Measurements from ENCODE around the gene NTMT2.
"Not testable (repeated sequence)": the region's sequence is repeated elsewhere in the genome, so short reads cannot be mapped to it uniquely, and the experiment has no call there.

NTMT2 gene

DNA sequence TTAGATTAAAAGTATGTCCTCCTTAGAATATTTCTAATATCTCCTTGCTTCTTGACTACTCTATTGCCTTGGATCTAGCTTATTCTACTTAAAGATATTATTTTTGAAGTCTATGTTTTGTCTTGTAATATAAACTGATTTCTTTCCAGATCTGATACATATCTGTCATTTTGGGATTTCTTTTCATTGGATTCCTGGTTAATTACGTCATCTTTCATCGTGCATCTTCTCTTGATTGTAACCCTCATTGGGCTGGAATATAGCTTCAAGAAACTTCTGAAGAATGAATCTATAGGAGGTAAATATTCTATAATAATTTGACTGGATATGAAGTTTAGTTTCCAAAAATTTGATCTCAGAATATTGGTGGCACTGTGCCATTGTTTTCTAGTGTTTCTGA lies 12.1 kb downstream of the NTMT2 start:
- DNase-seq (ENCODE audit: low spot score): no peak

- DNase-seq (ENCODE audit: low spot score): peak; percentile 64
Observed at GRCh38 chr1:170162459-170163246, 16.9 kb downstream of the NTMT2 start.

GRCh38 chr1:170164103-170164763 lies 18.5 kb downstream of the NTMT2 start:
- DNase-seq (ENCODE audit: low spot score): no peak

GRCh38 chr1:170166518-170167180 lies 20.9 kb downstream of the NTMT2 start:
- DNase-seq (ENCODE audit: low spot score): no peak

DNA sequence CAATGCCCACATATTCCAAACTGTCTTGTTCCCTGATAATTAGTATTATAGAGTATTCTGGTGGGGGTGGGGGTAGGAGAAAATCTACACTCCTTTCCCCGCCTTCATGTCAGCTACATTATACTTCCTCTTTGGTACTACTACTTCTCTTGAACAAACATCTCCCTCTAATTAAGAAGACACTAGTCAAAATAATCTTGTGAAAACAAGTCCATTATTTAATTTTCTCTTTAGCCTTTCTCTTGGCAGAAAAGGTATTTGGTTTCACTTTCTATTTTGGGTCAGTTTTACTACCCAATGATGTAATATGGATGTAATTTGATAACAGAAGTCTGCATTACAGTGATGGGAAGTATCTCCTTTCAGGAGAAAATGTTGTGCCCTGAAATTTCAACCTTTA lies 22.5 kb downstream of the NTMT2 start:
- no peak for DNase-seq (ENCODE audit: low spot score)

- DNase-seq (ENCODE audit: low spot score): not testable (repeated sequence)
Observed at GRCh38 chr1:170170513-170170912, 24.8 kb downstream of the NTMT2 start.

DNA sequence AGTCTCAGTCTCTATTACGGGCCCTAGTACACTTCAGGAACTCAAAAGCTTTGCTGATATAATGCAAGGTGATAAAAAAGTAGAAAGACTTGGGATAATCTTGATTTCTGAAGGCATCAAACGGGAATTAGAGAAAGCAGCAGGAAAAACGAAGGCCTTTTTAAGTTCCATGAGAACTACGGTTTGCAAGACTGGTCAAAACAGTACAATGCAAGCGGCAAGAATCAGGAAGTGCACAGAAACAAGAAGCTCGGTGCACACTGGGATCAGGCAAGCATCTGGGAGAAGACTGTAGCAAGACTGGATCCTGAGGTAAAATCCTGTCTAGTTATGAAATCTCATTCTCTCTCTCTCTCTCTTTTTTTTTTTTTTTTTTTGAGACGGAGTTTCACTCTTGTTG lies 28.6 kb downstream of the NTMT2 start:
- no peak for DNase-seq (ENCODE audit: low spot score)

DNA sequence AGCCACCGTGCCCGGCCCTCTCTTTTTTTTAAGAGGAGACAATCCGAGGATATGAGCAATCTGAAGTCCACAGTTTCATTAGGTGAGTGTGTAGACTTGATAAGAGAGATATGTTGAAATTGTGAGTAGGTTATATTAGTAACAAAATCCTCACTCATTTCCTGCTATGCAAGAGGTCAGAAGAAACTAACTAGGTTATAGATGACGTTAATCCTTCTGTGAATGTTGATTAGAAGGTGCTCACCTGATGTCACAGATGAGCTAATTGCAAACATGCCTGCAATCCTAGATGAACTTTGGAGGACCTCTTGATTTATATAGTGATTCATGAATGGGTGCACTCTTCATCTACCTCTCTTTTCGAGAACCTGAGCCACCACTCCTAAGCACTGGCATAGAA lies 29.3 kb downstream of the NTMT2 start:
- no peak for DNase-seq (ENCODE audit: low spot score)

- DNase-seq (ENCODE audit: low spot score): no peak
Observed at GRCh38 chr1:170175484-170175883, 29.7 kb downstream of the NTMT2 start.

GRCh38 chr1:170176772-170177171 lies 31.0 kb downstream of the NTMT2 start:
- DNase-seq (ENCODE audit: low spot score): no peak

DNA sequence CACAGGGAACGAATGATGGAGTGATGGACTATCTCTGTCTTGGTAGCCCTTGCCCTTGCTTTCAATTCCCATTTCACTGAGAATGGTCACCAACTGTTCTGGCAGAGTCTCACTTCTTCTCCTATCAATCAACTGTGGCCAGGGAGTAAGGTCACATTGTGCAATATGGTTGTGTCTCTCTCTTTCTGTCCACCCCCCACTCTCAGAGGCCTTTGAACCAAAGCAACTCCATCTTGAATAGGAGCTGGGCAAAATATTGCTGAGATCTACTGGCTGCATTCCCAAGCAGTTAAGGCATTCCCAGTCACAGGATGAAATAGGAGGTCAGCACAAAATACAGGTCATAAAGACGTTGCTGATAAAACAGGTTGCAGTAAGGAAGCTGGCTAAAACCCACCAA lies 36.7 kb downstream of the NTMT2 start:
- DNase-seq (ENCODE audit: low spot score): no peak

DNA sequence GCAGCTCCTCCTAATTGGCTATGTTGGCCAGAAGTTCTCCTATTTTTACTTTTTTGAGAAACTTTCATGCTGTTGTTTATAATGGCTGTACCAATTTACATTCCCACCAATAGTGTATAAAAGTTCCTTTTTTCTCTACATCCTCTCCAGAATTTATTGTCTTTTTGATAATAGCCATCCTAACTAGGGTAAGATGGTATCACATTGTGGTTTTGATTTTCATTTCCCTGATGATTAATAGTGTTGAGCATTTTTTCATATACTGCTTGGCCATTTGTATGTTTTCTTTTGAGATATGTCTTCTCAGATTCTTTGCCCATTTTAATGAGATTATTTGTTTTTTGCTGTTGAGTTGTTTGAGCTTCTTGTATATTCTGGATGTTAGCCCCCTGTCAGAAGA lies 46.8 kb downstream of the NTMT2 start:
- no peak for DNase-seq (ENCODE audit: low spot score)

DNA sequence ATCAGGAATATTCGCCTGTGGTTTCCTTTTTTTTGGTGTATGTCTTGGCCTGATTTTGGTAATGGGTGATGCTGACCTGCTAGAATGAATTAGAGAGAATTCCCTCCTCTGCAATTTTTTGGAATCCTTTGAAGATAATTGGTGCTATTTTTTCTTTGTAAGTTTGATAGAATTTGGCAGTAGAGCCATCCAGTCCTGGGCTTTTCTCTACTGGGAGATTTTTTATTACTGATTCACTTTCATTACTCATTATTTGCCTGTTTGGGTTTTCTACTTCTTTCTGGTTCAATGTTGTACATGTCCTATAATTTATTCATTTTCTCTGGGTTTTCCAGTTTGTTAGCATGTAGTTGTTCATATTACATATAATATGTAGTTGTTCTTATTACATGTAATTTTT lies 48.7 kb downstream of the NTMT2 start:
- no peak for DNase-seq (ENCODE audit: low spot score)

- DNase-seq (ENCODE audit: low spot score): no peak
Observed at GRCh38 chr1:170196490-170197236, 50.9 kb downstream of the NTMT2 start.

DNA sequence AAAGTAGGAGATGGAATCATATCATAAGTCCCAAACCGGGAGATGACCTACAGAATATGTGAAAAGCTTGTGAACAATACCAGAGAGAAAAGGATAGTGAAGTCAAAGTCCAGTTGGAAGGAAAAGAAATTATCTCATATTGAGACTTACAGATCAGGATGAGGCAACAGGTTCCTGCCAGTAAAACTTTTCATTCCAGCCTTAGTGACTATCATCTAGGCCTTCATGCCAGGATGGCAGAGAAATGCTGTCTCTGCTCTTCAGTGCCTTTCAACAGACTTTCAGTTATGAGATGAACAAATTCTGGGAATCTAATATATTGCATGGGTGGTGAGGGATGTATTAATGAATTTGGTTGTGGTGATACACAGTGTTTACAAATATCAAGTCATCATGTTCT lies 52.3 kb downstream of the NTMT2 start:
- no peak for DNase-seq (ENCODE audit: low spot score)

GRCh38 chr1:170198584-170198983 lies 52.8 kb downstream of the NTMT2 start:
- no peak for DNase-seq (ENCODE audit: low spot score)

DNA sequence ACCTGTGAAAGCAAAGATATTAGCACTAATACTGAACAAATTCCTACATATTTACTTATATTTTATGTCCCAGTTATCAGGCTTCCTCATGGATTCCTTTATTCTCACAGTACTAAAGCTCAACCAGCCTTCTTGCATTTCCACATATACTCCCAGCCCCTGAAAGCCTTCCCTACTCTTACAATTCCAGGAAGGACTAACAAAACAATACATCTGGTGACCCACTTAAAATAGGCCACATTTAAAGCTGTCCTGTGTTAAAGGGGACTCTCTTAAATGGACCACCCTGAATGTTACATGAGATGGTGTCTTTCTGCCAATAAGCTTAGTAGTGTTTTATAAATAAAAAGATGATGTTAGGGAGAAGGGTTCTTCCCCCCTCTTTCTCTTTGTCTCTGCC lies 54.4 kb downstream of the NTMT2 start:
- no peak for DNase-seq (ENCODE audit: low spot score)

- DNase-seq (ENCODE audit: low spot score): no peak
Observed at GRCh38 chr1:170200621-170201397, 55.0 kb downstream of the NTMT2 start.

- DNase-seq (ENCODE audit: low spot score): no peak
Observed at GRCh38 chr1:170203693-170204092, 57.9 kb downstream of the NTMT2 start.

GRCh38 chr1:170204121-170204520 lies 58.4 kb downstream of the NTMT2 start:
- no peak for DNase-seq (ENCODE audit: low spot score)

GRCh38 chr1:170205301-170205700 lies 59.5 kb downstream of the NTMT2 start:
- no peak for DNase-seq (ENCODE audit: low spot score)

GRCh38 chr1:170209125-170209524 lies 63.4 kb downstream of the NTMT2 start:
- DNase-seq (ENCODE audit: low spot score): no peak
